ENCODE results near the gene CFC1. TPM values are rescaled to one million over a fixed set of nuclear protein-coding genes. Genes with fewer than 3 reads are reported as not detected.
"Not testable (repeated sequence)": the region's sequence is repeated elsewhere in the genome, so short reads cannot be mapped to it uniquely, and the experiment has no call there.

CFC1 gene
- total RNA-seq (48.4 and 59.1 TPM in 2 replicates), polyA plus RNA-seq (52.6 and 84.2 TPM in 2 replicates)

DNA sequence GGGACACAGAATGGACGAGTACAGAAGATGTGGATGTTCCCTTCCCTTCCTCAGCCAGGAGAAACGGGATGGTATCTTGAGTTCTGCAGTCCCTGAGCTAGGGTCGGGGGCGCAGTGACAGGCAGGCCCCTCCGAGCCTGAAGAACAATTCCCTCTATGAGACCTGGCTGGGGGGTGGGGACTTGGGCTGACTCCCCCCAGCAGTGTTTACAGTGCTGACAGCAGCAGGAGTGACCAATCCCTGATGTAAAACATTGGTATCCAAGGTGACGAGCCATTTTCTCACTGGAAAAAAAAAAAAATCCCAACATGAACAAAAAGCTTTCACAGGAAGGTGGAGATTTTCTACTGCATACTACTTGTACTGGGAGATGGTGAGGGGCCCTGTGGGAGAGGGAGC, at the start of gene CFC1:
TSS of gene CFC1 (minus strand) at position 183 of the 400 bp plus-strand sequence. CDS start 288 bp downstream, outside the sequence.
- DNase-seq (ENCODE audit: low read depth in 1 of 2, low spot score in 1 of 2); H3K4me3 ChIP-seq; H3K36me3 ChIP-seq; H3K27me3 ChIP-seq; H3K4me1 ChIP-seq (ENCODE audit: low read depth); H3K27ac ChIP-seq; H3K9me3 ChIP-seq (ENCODE audit: low read depth): not testable (repeated sequence)

DNA sequence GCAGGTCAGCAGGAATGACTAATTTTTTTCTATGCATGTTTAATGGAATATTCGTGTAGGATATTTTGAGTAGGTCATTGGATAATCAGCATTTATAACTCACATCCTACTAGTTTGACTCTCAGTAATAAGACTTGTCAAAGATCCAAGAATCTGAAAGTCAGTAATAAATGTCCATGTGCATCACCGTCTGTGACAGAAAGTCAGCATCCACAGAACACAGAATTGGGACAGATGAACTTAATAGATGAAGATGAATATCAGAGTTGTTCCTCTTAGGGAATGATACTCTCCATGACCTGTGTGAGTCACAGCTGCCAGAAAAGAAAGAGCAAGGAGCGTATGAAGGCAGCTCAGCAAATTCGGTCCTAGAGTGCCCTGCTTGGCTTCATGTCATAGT, 42.3 kb upstream of the CFC1 start:
- H3K4me1 ChIP-seq (ENCODE audit: low read depth); H3K27ac ChIP-seq; H3K27me3 ChIP-seq; H3K9me3 ChIP-seq (ENCODE audit: low read depth); H3K36me3 ChIP-seq; DNase-seq (ENCODE audit: low read depth in 1 of 2, low spot score in 1 of 2); H3K4me3 ChIP-seq: not testable (repeated sequence)

- DNase-seq (ENCODE audit: low read depth in 1 of 2, low spot score in 1 of 2); H3K9me3 ChIP-seq (ENCODE audit: low read depth); H3K4me3 ChIP-seq; H3K36me3 ChIP-seq; H3K4me1 ChIP-seq (ENCODE audit: low read depth); H3K27ac ChIP-seq; H3K27me3 ChIP-seq: not testable (repeated sequence)
These were observed 39.6 kb upstream of the CFC1 start for GRCh38 chr2:130638973-130639372.

GRCh38 chr2:130628784-130629475, 29.6 kb upstream of the CFC1 start:
- H3K27me3 ChIP-seq; H3K9me3 ChIP-seq (ENCODE audit: low read depth); H3K4me1 ChIP-seq (ENCODE audit: low read depth); H3K36me3 ChIP-seq; H3K27ac ChIP-seq; H3K4me3 ChIP-seq; DNase-seq (ENCODE audit: low read depth in 1 of 2, low spot score in 1 of 2): not testable (repeated sequence)

GRCh38 chr2:130611140-130611539, 11.8 kb upstream of the CFC1 start, which contains the start of gene POTEJ:
TSS of gene POTEJ (plus strand) at chr2:130611440. CDS start at chr2:130611533, 93 bp downstream.
- H3K27me3 ChIP-seq = not testable (repeated sequence)

GRCh38 chr2:130610486-130610885, 11.1 kb upstream of the CFC1 start:
- not testable (repeated sequence) for H3K36me3 ChIP-seq; H3K4me1 ChIP-seq (ENCODE audit: low read depth); H3K4me3 ChIP-seq; H3K27me3 ChIP-seq; H3K27ac ChIP-seq; H3K9me3 ChIP-seq (ENCODE audit: low read depth)
- DNase-seq (ENCODE audit: low read depth in 1 of 2, low spot score in 1 of 2) = peak in 1 of 2 donors; percentile 1

More at GRCh38 chr2:130611140-130611539, 11.8 kb upstream of the CFC1 start, which contains the start of gene POTEJ:
- H3K36me3 ChIP-seq; H3K9me3 ChIP-seq (ENCODE audit: low read depth); DNase-seq (ENCODE audit: low read depth in 1 of 2, low spot score in 1 of 2); H3K27ac ChIP-seq; H3K4me3 ChIP-seq; H3K4me1 ChIP-seq (ENCODE audit: low read depth): not testable (repeated sequence)

DNA sequence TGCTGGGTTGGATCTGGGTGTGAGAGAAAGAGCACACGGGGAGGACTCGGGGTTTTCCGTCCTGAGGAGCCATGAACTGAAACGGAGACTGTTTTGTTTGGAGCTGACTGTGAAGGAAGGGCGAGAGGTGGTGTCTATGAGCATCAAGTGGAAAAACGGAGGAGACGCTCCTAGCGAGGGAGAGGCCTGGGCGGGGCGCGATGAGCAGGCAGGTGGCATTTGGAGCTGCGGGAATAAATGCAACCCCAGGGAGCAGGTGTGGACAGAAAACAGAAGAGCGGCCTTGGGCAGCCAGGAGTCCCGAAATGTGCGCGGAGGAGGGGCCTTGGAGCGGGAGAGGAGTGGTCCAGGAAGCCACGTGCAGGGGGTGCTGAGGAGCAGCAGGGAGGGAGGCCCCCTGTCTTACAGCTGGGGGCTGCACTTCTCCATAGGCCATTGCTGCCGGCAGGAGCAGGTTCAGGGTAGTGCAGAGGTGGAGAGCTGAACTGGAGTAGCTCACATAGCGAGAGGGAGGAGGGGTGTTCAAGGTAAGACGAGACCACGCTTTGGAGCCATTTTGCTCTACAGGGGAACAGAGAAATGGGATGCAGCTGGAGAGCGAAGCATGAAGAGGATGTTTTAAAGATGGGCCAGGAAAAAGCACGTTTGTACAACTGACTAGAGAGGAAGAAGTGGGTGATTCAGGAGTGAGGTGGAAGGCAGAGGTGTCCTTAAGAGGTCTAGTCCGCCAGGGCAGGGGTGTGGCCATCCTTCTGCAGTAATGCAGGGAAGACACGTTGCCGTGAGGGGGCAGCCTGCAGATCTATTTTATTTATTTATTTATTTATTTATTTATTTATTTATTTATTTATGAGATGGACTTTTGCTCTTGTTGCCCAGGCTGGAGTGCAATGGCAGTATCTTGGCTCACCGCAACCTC, 9.9 kb upstream of the CFC1 start:
- not testable (repeated sequence) for H3K27ac ChIP-seq; H3K27me3 ChIP-seq; H3K4me1 ChIP-seq (ENCODE audit: low read depth); H3K9me3 ChIP-seq (ENCODE audit: low read depth); H3K36me3 ChIP-seq; H3K4me3 ChIP-seq; DNase-seq (ENCODE audit: low read depth in 1 of 2, low spot score in 1 of 2)

- H3K4me3 ChIP-seq; H3K27ac ChIP-seq; H3K4me1 ChIP-seq (ENCODE audit: low read depth); H3K36me3 ChIP-seq; DNase-seq (ENCODE audit: low read depth in 1 of 2, low spot score in 1 of 2); H3K27me3 ChIP-seq; H3K9me3 ChIP-seq (ENCODE audit: low read depth): not testable (repeated sequence)
These were observed 9.1 kb upstream of the CFC1 start for GRCh38 chr2:130608276-130609001.

DNA sequence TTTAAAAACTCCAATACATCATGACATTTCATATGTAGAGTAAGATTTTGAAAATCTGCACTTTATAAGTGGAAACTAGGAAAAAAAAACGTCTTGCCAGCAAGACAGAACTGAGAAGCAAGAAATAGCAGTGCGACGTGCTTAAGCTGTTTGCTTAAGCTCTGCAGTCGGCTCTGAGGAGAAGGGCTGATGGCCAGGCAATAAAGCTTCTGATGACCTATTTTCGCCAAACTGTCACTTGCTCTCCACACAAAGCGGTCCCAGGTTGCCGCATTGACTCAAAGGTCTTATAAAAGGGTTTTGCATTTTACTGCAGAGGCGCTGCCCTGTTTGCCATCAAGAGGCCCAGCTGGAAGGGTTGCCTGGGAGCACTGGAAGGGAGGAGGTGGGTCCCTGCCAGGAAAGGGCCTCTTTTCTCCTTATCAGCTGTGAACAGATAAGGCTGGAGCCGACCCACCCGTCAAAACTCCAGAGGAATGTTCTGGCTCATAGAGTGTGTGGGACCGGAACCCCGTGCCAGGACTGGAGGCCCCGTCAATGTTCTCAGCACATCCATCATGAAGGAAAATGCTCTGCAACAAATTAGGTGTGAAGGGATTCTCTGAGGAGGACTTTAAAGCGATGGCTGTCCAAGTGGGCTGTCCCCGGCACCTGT, 2.4 kb upstream of the CFC1 start:
- not testable (repeated sequence) for H3K9me3 ChIP-seq (ENCODE audit: low read depth); H3K27ac ChIP-seq; H3K27me3 ChIP-seq; DNase-seq (ENCODE audit: low read depth in 1 of 2, low spot score in 1 of 2); H3K4me1 ChIP-seq (ENCODE audit: low read depth); H3K36me3 ChIP-seq; H3K4me3 ChIP-seq

DNA sequence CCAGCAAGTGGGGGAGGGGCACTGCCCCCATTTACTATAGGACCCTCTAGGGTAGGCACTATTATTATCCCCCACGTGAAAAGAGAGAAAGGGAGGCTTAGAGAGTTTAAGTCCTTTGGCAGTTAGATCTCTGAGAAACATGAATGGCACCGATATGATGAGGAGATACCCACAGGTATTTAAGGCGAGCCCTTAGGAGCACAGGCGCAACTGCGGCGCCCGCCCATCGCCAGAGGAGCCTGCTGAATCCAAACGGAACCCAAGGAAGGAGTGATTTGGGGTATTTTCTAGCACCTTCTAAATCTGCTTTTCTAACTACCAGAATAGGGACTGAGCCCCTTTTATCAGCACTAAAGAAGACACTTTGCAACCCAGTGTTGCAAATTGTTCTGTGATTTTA, 551 bp upstream of the CFC1 start:
- H3K4me1 ChIP-seq (ENCODE audit: low read depth); H3K4me3 ChIP-seq; H3K9me3 ChIP-seq (ENCODE audit: low read depth); DNase-seq (ENCODE audit: low read depth in 1 of 2, low spot score in 1 of 2); H3K27me3 ChIP-seq; H3K27ac ChIP-seq; H3K36me3 ChIP-seq: not testable (repeated sequence)

- not testable (repeated sequence) for H3K27ac ChIP-seq; H3K9me3 ChIP-seq (ENCODE audit: low read depth); H3K36me3 ChIP-seq; H3K27me3 ChIP-seq; H3K4me1 ChIP-seq (ENCODE audit: low read depth); H3K4me3 ChIP-seq; DNase-seq (ENCODE audit: low read depth in 1 of 2, low spot score in 1 of 2)
These were observed 912 bp downstream of the CFC1 start for GRCh38 chr2:130598463-130598862.

GRCh38 chr2:130597994-130598393, 1.4 kb downstream of the CFC1 start:
- H3K27me3 ChIP-seq; H3K9me3 ChIP-seq (ENCODE audit: low read depth); H3K4me3 ChIP-seq; H3K4me1 ChIP-seq (ENCODE audit: low read depth); H3K27ac ChIP-seq; DNase-seq (ENCODE audit: low read depth in 1 of 2, low spot score in 1 of 2); H3K36me3 ChIP-seq: not testable (repeated sequence)

DNA sequence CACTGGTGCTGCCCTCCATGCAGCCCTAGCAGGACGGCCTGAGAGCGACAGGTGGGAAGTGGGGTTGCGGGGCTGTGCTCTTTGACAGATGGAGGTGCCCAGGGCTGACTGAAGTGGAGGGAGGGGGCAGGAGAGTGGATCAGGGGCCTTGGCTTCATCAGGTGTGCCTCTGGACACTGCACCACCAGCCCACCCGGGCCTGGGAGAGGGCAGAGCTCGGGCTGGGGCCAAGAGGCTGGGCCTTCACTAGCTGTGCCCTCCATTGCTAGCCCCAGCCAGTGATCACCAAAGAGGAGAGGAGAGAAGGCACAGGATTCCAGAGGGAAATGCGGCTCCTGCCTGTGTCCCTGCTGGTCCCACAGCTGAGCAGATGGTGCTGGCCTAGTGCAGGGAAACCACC, 2.6 kb downstream of the CFC1 start:
- H3K27me3 ChIP-seq; H3K4me3 ChIP-seq; H3K27ac ChIP-seq; H3K4me1 ChIP-seq (ENCODE audit: low read depth); H3K9me3 ChIP-seq (ENCODE audit: low read depth); H3K36me3 ChIP-seq; DNase-seq (ENCODE audit: low read depth in 1 of 2, low spot score in 1 of 2): not testable (repeated sequence)

All from cardiac muscle cell (in vitro differentiated cells and primary cell).